ENCODE data around the gene TMEM9. TPM values are rescaled to one million over a fixed set of nuclear protein-coding genes. Genes with fewer than 3 reads are reported as not detected.

Gene TMEM9
- total RNA-seq, 1 experiment from 2014 or later: 27.1 TPM

DNA sequence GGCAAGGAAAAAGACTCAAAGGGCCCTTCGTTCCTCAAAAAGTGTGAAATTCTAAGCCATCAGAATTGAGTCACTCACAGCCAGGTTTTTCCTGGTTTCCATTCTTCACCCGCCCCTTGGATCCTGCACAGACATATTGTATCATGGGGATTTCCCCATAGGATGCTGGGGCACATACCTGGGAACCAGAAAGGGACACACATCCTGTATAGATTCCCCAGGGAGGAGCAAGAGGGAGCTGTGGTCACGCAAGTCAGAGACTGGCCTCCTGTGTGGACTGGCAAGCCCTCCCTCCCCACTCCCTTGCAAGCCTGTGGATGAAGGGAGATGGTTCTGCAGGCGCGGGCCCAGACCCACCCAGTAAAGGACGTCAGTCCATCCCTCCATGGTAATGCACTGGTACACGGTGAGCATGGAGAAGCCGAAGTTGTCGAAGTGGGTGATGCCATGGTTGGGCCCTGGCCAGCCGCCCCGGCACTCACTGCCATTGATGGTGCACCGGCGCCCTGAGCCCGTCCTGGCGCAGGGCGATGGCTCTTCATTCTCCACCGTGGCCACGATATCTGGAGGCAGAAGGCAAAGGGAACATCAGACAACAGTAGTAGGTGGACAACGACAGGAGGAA lies 65.3 kb downstream of the TMEM9 start:
- no peaks in the 10 kb centered on the region for H3K9me2 ChIP-seq (replicated peaks; ENCODE audit: insufficient read depth, low read length)

GRCh38 chr1:201088395-201088794 lies 65.9 kb downstream of the TMEM9 start:
- DNase-seq: no peak
- Histone ChIP-seq H3K9me3 (ENCODE audit: low read length) (no peaks in the 10 kb centered on the region), H3K27ac (ENCODE audit: low read length) (no peak overlapping the region), H3K9ac (ENCODE audit: low read length) (no peak overlapping the region), H3K9me2 (replicated peaks; ENCODE audit: insufficient read depth, low read length) (no peaks in the 10 kb centered on the region), H3K79me2 (ENCODE audit: low read length) (no peaks in the 10 kb centered on the region), H3K4me3 (ENCODE audit: low read length) (no peak overlapping the region), H3K4me2 (ENCODE audit: low read depth, low read length, poor library complexity, severe bottlenecking) (no peak overlapping the region), H3K4me1 (ENCODE audit: low read length) (no peaks in the 10 kb centered on the region), H2AFZ (ENCODE audit: low read length) (no peak overlapping the region), H3K27me3 (ENCODE audit: low read length) (no peaks in the 10 kb centered on the region), H4K20me1 (ENCODE audit: insufficient read depth, low read depth, low read length) (0 out of 2 replicates have a peak, but pooled peaks cover 3% of the 10 kb centered on the region), H3K36me3 (ENCODE audit: insufficient read depth, low read length) (no peaks in the 10 kb centered on the region)

More for the DNA sequence above, 65.3 kb downstream of the TMEM9 start:
- Histone ChIP-seq H3K27ac (ENCODE audit: low read length) (no peak overlapping the region), H3K79me2 (ENCODE audit: low read length) (no peaks in the 10 kb centered on the region), H3K36me3 (ENCODE audit: insufficient read depth, low read length) (no peaks in the 10 kb centered on the region), H3K4me2 (ENCODE audit: low read depth, low read length, poor library complexity, severe bottlenecking) (no peak overlapping the region), H3K4me3 (ENCODE audit: low read length) (no peak overlapping the region), H3K4me1 (ENCODE audit: low read length) (no peaks in the 10 kb centered on the region), H3K9ac (ENCODE audit: low read length) (no peak overlapping the region), H3K27me3 (ENCODE audit: low read length) (no peaks in the 10 kb centered on the region), H2AFZ (ENCODE audit: low read length) (no peak overlapping the region), H4K20me1 (ENCODE audit: insufficient read depth, low read depth, low read length) (0 out of 2 replicates have a peak, but pooled peaks cover 3% of the 10 kb centered on the region), H3K9me3 (ENCODE audit: low read length) (no peaks in the 10 kb centered on the region)
- DNase-seq: no peak

- 0 out of 2 replicates have a peak, but pooled peaks cover 3% of the 10 kb centered on the region for H4K20me1 ChIP-seq (ENCODE audit: insufficient read depth, low read depth, low read length)
- no peaks in the 10 kb centered on the region for H3K9me3 ChIP-seq (ENCODE audit: low read length)
- H3K36me3 ChIP-seq (ENCODE audit: insufficient read depth, low read length): no peaks in the 10 kb centered on the region
- no peak overlapping the region for H3K4me3 ChIP-seq (ENCODE audit: low read length)
- no peaks in the 10 kb centered on the region for H3K4me1 ChIP-seq (ENCODE audit: low read length)
- no peaks in the 10 kb centered on the region for H3K9me2 ChIP-seq (replicated peaks; ENCODE audit: insufficient read depth, low read length)
- peak; percentile 70 for DNase-seq
- no peaks in the 10 kb centered on the region for H3K79me2 ChIP-seq (ENCODE audit: low read length)
- no peak overlapping the region for H3K9ac ChIP-seq (ENCODE audit: low read length)
- H2AFZ ChIP-seq (ENCODE audit: low read length): no peak overlapping the region
- no peak overlapping the region for H3K4me2 ChIP-seq (ENCODE audit: low read depth, low read length, poor library complexity, severe bottlenecking)
- no peak overlapping the region for H3K27ac ChIP-seq (ENCODE audit: low read length)
- H3K27me3 ChIP-seq (ENCODE audit: low read length): no peaks in the 10 kb centered on the region
Observed at GRCh38 chr1:201085902-201086735, 68.2 kb downstream of the TMEM9 start.

Other genes starting within 250 kb of the TMEM9 start
- gene KIF21B, start 130.8 kb downstream of the TMEM9 start, total RNA-seq (2014; rRNA removed; shearing (Covaris generic); ENCODE audit: low replicate concordance): 0.22 TPM in 2 replicates
- gene CACNA1S, start 42.0 kb downstream of the TMEM9 start, total RNA-seq (2014; rRNA removed; shearing (Covaris generic); ENCODE audit: low replicate concordance): not detected in 2 replicates
- not detected in 2 replicates for gene ASCL5, start 27.3 kb downstream of the TMEM9 start, total RNA-seq (2014; rRNA removed; shearing (Covaris generic); ENCODE audit: low replicate concordance)
- not detected in 2 replicates for gene IGFN1, start 36.4 kb upstream of the TMEM9 start, total RNA-seq (2014; rRNA removed; shearing (Covaris generic); ENCODE audit: low replicate concordance)
- gene PKP1, start 129.0 kb upstream of the TMEM9 start, total RNA-seq (2014; rRNA removed; shearing (Covaris generic); ENCODE audit: low replicate concordance): not detected in 2 replicates
- 0.11 and 0.37 TPM in 2 replicates for gene TNNT2, start 223.2 kb upstream of the TMEM9 start, total RNA-seq (2014; rRNA removed; shearing (Covaris generic); ENCODE audit: low replicate concordance)
- 0.76 and 1.2 TPM in 2 replicates for gene LAD1, start 244.8 kb upstream of the TMEM9 start, total RNA-seq (2014; rRNA removed; shearing (Covaris generic); ENCODE audit: low replicate concordance)